IMR-90 (cell line): ENCODE measurements around the gene MARVELD3. TPM values are rescaled to one million over a fixed set of nuclear protein-coding genes. Genes with fewer than 3 reads are reported as not detected.
"Not testable (repeated sequence)": the region's sequence is repeated elsewhere in the genome, so short reads cannot be mapped to it uniquely, and the experiment has no call there.

Source experiments
- ATAC-seq: fragments of 200-7000 bp; cut with Tn5 transposase; 2 replicates; pipeline ENCODE4 v1.9.1; 2020; ENCODE audit warnings: low read depth, mild to moderate bottlenecking, moderate library complexity
- BruUV-seq: library from RNA; stranded (reverse); fragments of 400-500 nt; replicated peaks from 2 replicates; lab custom pipeline; 2021; lab: Mats Ljungman, UMichigan
- CTCF ChIA-PET: fragments of 300-600 bp; formaldehyde crosslinking; extraction: SDS; loops from one replicate; lab custom pipeline; 2021; ENCODE audit warnings: antibody characterized with exemption; lab: Yijun Ruan, JAX
- POLR2A ChIA-PET: fragments of 300-600 bp; sonication (Branson Sonifier 250); formaldehyde crosslinking; loops from one replicate; lab custom pipeline; 2022; ENCODE audit warnings: antibody characterized with exemption; ENCODE audit not compliant: unreplicated experiment; lab: Charles Lee
- DNase-seq: peaks from one replicate; pipeline ENCODE4 v3.0.0; 2013
- H2AFZ ChIP-seq: replicated peaks from 2 replicates; pipeline ENCODE3; 2013; ENCODE audit warnings: low read length, mild to moderate bottlenecking; ENCODE audit not compliant: poor library complexity
- H2AK5ac ChIP-seq: 2 replicates; pipeline ENCODE4 v1.6.1; 2013; ENCODE audit warnings: low read depth, low read length, inconsistent platforms
- H2AK9ac ChIP-seq: replicated peaks from 2 replicates; pipeline ENCODE3; 2013; ENCODE audit warnings: mild to moderate bottlenecking, low read depth, low read length, moderate library complexity; ENCODE audit not compliant: poor library complexity
- H2BK120ac ChIP-seq: 2 replicates; pipeline ENCODE4 v1.6.1; 2013; ENCODE audit warnings: low read depth, low read length, inconsistent platforms
- H2BK15ac ChIP-seq: 3 replicates; pipeline ENCODE4 v1.6.1; 2013; ENCODE audit warnings: low read depth, low read length, inconsistent platforms
- H2BK20ac ChIP-seq: 2 replicates; pipeline ENCODE4 v1.6.1; 2013; ENCODE audit warnings: low read depth, mild to moderate bottlenecking, inconsistent platforms, low read length, moderate library complexity
- H2BK5ac ChIP-seq: 2 replicates; pipeline ENCODE4 v1.6.1; 2013; ENCODE audit warnings: mild to moderate bottlenecking, low read depth, low read length, inconsistent platforms; ENCODE audit not compliant: poor library complexity, severe bottlenecking
- H3K14ac ChIP-seq: replicated peaks from 2 replicates; pipeline ENCODE4 v1.6.1; 2013; ENCODE audit warnings: low read depth, low read length, inconsistent platforms
- H3K18ac ChIP-seq: 2 replicates; pipeline ENCODE4 v1.6.1; 2013; ENCODE audit warnings: low read depth, low read length, control low read depth
- H3K23ac ChIP-seq: 2 replicates; pipeline ENCODE4 v1.6.1; 2013; ENCODE audit warnings: low read depth, low read length, inconsistent platforms
- H3K27ac ChIP-seq: 2 replicates; pipeline ENCODE4 v1.5.1; 2013; ENCODE audit warnings: mild to moderate bottlenecking, control low read depth, low read length; ENCODE audit not compliant: insufficient read depth
- H3K27me3 ChIP-seq: 2 replicates; pipeline ENCODE4 v1.6.1; 2013; ENCODE audit warnings: low read length; ENCODE audit not compliant: control insufficient read depth, insufficient read depth
- H3K36me3 ChIP-seq: 2 replicates; pipeline ENCODE4 v1.6.1; 2013; ENCODE audit warnings: low read length, mixed read lengths; ENCODE audit not compliant: control insufficient read depth, insufficient read depth
- H3K4ac ChIP-seq: 2 replicates; pipeline ENCODE4 v1.6.1; 2013; ENCODE audit warnings: low read depth, low read length, inconsistent platforms
- H3K4me1 ChIP-seq: 2 replicates; pipeline ENCODE4 v1.6.1; 2013; ENCODE audit warnings: low read length, mixed read lengths; ENCODE audit not compliant: control insufficient read depth, insufficient read depth
- H3K4me2 ChIP-seq: 2 replicates; pipeline ENCODE4 v1.6.1; 2013; ENCODE audit warnings: low read depth, mild to moderate bottlenecking, control low read depth, low read length, moderate library complexity
- H3K4me3 ChIP-seq: 2 replicates; pipeline ENCODE4 v1.5.1; 2013; ENCODE audit warnings: low read depth, mild to moderate bottlenecking, control low read depth, low read length, moderate library complexity; ENCODE audit not compliant: insufficient read depth
- H3K56ac ChIP-seq: 2 replicates; pipeline ENCODE4 v1.6.1; 2013; ENCODE audit warnings: low read length, inconsistent platforms; ENCODE audit not compliant: insufficient read depth; ENCODE audit errors: extremely low read depth
- H3K79me1 ChIP-seq, 2 experiments: 2 replicates each; pipeline ENCODE4 v1.6.1; 2013; ENCODE audit warnings: low read length in 2 of 2, inconsistent platforms in 1 of 2, low read depth in 1 of 2
- H3K9ac ChIP-seq: 2 replicates; pipeline ENCODE4 v1.6.1; 2013; ENCODE audit warnings: low read depth, low read length, control low read depth
- H3K9me1 ChIP-seq: 2 replicates; pipeline ENCODE4 v1.6.1; 2013; ENCODE audit warnings: low read length, inconsistent platforms; ENCODE audit not compliant: insufficient read depth
- H3K9me3 ChIP-seq: 2 replicates; pipeline ENCODE4 v1.6.1; 2013; ENCODE audit warnings: low read length; ENCODE audit not compliant: control insufficient read depth, insufficient read depth
- H4K20me1 ChIP-seq: 2 replicates; pipeline ENCODE4 v1.6.1; 2013; ENCODE audit warnings: low read length, inconsistent platforms; ENCODE audit not compliant: insufficient read depth
- H4K5ac ChIP-seq: 2 replicates; pipeline ENCODE4 v1.6.1; 2013; ENCODE audit warnings: mild to moderate bottlenecking, low read depth, low read length, control low read depth
- H4K8ac ChIP-seq, 2 experiments: 2 replicates each; pipeline ENCODE4 v1.6.1; 2013; ENCODE audit warnings: low read depth in 2 of 2, low read length in 2 of 2, control low read depth in 1 of 2, inconsistent platforms in 1 of 2
- H4K91ac ChIP-seq: 2 replicates; pipeline ENCODE4 v1.6.1; 2013; ENCODE audit warnings: low read depth, low read length, inconsistent platforms; ENCODE audit not compliant: insufficient read depth
- WGBS, 2 experiments: methylation state at CpG; one replicate each; pipeline versions ENCODE4 v1.1.5 to v1.1.7; 2013; ENCODE audit warnings: missing lambda C conversion rate in 2 of 2; ENCODE audit not compliant: insufficient read length in 1 of 2; ENCODE audit errors: extremely low coverage in 2 of 2; 5-methylcytosine and 5-hydroxymethylcytosine counted together
- dilution Hi-C: fragments of 300-500 bp; cut with HindIII; formaldehyde crosslinking; loops from one replicate; pipeline ENCODE4 v1.14.3; 2018; ENCODE audit warnings: low sequenced_read_pairs; ENCODE audit not compliant: unreplicated experiment
- in situ Hi-C: fragments of 300-500 bp; cut with MboI; formaldehyde crosslinking; loops from 3 replicates; pipeline ENCODE4 v1.14.3; 2019; ENCODE audit warnings: low sequenced_read_pairs, inconsistent platforms, mixed read lengths
- intact Hi-C: fragments of 100-400 bp; cut with micrococcal nuclease; formaldehyde crosslinking; loops from 2 replicates; pipeline ENCODE4 v1.10.0; 2022
- polyA plus RNA-seq, 3 experiments: library from polyadenylated mRNA; depleted of rRNA; stranded (reverse); fragments of >200 nt; gene quantifications; 2 replicates each; pipeline ENCODE4 v1.2.3, GENCODE V29; 2012; ENCODE audit warnings: low replicate concordance in 1 of 3
- total RNA-seq: library from RNA; depleted of rRNA; stranded (reverse); fragments of >200 nt; gene quantifications from 2 replicates; pipeline ENCODE4 v1.2.3, GENCODE V29; 2012

Gene MARVELD3
- total and polyA plus RNA-seq, 2 of the 4 experiments (the other 2 are of a cell fraction): not detected

GRCh38 chr16:71614956-71615355 is 11.0 kb upstream of the MARVELD3 start:
- CTCF ChIA-PET, H2BK5ac ChIP-seq, H2BK120ac ChIP-seq, BruUV-seq, H3K4me2 ChIP-seq, H3K9me1 ChIP-seq, H4K5ac ChIP-seq, H3K9ac ChIP-seq, H4K8ac ChIP-seq, H2BK15ac ChIP-seq, H3K4ac ChIP-seq, H3K4me3 ChIP-seq, in situ Hi-C loops, H2AFZ ChIP-seq, H3K9me3 ChIP-seq, H2AK5ac ChIP-seq, H3K23ac ChIP-seq, DNase-seq, ATAC-seq, H4K91ac ChIP-seq, H3K4me1 ChIP-seq, H3K18ac ChIP-seq, H3K14ac ChIP-seq, dilution Hi-C loops, H2AK9ac ChIP-seq, H3K27me3 ChIP-seq, H2BK20ac ChIP-seq, H3K79me1 ChIP-seq, H3K27ac ChIP-seq, H4K20me1 ChIP-seq, H3K36me3 ChIP-seq, H3K56ac ChIP-seq, POLR2A ChIA-PET: not testable (repeated sequence)
- 82% methylated on average over 4 of the region's 8 CpGs; no CpG with 5 or more reads in 1 of the 2 experiments for WGBS, 2 experiments
- intact Hi-C loops: loop anchor here (10.0 kb wide), 1 partner anchor 120 kb away; no protein-coding TSS in a partner anchor
